Mesothelial cell of epicardium (in vitro differentiated cells): ENCODE data around the gene ATP5F1E. TPM values are rescaled to one million over a fixed set of nuclear protein-coding genes. Genes with fewer than 3 reads are reported as not detected.
A peak's percentile ranks its signal among the peaks of the same experiment; 100 is the strongest.
"Not testable (repeated sequence)": the region's sequence is repeated elsewhere in the genome, so short reads cannot be mapped to it uniquely, and the experiment has no call there.

Experiments
- DNase-seq, 2 experiments: peaks; one replicate each; pipeline ENCODE4 v3.0.0; 2021; ENCODE audit warnings: low spot score in 2 of 2; ENCODE audit not compliant: unreplicated experiment in 2 of 2
- H3K27ac Mint-ChIP-seq: 2 replicates; pipeline ENCODE4 v1.8.0; 2021; ENCODE audit warnings: mixed read lengths
- H3K27me3 Mint-ChIP-seq: 2 replicates; pipeline ENCODE4 v1.8.0; 2021; ENCODE audit warnings: low read depth, mixed read lengths
- H3K36me3 Mint-ChIP-seq: 2 replicates; pipeline ENCODE4 v1.8.0; 2021; ENCODE audit warnings: mixed read lengths
- H3K4me1 Mint-ChIP-seq: 2 replicates; pipeline ENCODE4 v1.8.0; 2021; ENCODE audit warnings: mixed read lengths
- H3K4me3 Mint-ChIP-seq: 2 replicates; pipeline ENCODE4 v1.8.0; 2021; ENCODE audit warnings: mild to moderate bottlenecking, moderate library complexity, mixed read lengths
- H3K9me3 Mint-ChIP-seq: 2 replicates; pipeline ENCODE4 v1.8.0; 2021; ENCODE audit warnings: mixed read lengths
- CTCF ChIP-seq: fragments of 200-600 bp; sonication (generic); IDR thresholded peaks from one replicate; pipeline ENCODE4 v1.5.0; 2021; ENCODE audit warnings: antibody characterized with exemption; ENCODE audit not compliant: unreplicated experiment
- total RNA-seq: library from RNA; stranded (reverse); gene quantifications from 3 replicates; pipeline ENCODE4 v1.2.1, GENCODE V29; 2021

The ATP5F1E gene
- total RNA-seq, 1 donor from 2014 or later = 52.7 TPM

- Mint-ChIP-seq H3K27ac (peak overlapping the region; percentile 41), H3K4me3 (no peak overlapping the region), H3K36me3 (peaks cover 27% of the 10 kb centered on the region), H3K4me1 (peaks cover 32% of the 10 kb centered on the region), H3K27me3 (no peaks in the 10 kb centered on the region), H3K9me3 (no peaks in the 10 kb centered on the region)
- no peak for DNase-seq
- no peak for TF ChIP-seq CTCF
These were observed 46.5 kb downstream of the ATP5F1E start for GRCh38 chr20:58985656-58986055.

- Mint-ChIP-seq H3K4me3 (no peak overlapping the region), H3K4me1 (peaks cover 32% of the 10 kb centered on the region), H3K36me3 (peaks cover 26% of the 10 kb centered on the region), H3K9me3 (no peaks in the 10 kb centered on the region), H3K27ac (no peak overlapping the region), H3K27me3 (no peaks in the 10 kb centered on the region)
- no peak for TF ChIP-seq CTCF
- DNase-seq = no peak
These were observed 47.4 kb downstream of the ATP5F1E start for GRCh38 chr20:58984691-58985090.

- peak overlapping the region; percentile 85 for H3K4me3 Mint-ChIP-seq
- H3K9me3 Mint-ChIP-seq, H3K27ac Mint-ChIP-seq, DNase-seq, H3K27me3 Mint-ChIP-seq: not testable (repeated sequence)
- H3K4me1 Mint-ChIP-seq = peaks cover 32% of the 10 kb centered on the region
- H3K36me3 Mint-ChIP-seq = peaks cover 15% of the 10 kb centered on the region
These were observed 49.0 kb downstream of the ATP5F1E start for GRCh38 chr20:58983115-58983468.

- Mint-ChIP-seq H3K27ac (peak overlapping the region; percentile 83), H3K4me1 (peaks cover 32% of the 10 kb centered on the region), H3K27me3 (no peaks in the 10 kb centered on the region), H3K4me3 (peak overlapping the region; percentile 85), H3K36me3 (peaks cover 10% of the 10 kb centered on the region), H3K9me3 (peaks cover 4% of the 10 kb centered on the region)
- TF ChIP-seq CTCF = no peak
- no peak for DNase-seq
These were observed 49.6 kb downstream of the ATP5F1E start for GRCh38 chr20:58982406-58983114.

- Mint-ChIP-seq H3K27ac (peak overlapping the region; percentile 91), H3K27me3 (no peaks in the 10 kb centered on the region), H3K36me3 (peaks cover 5% of the 10 kb centered on the region), H3K4me1 (peaks cover 29% of the 10 kb centered on the region), H3K4me3 (peak overlapping the region; percentile 85), H3K9me3 (peaks cover 6% of the 10 kb centered on the region)
- DNase-seq = no peak
- TF ChIP-seq CTCF = no peak
These were observed 50.3 kb downstream of the ATP5F1E start for GRCh38 chr20:58981628-58982364.
